GM18517 (cell line): Measurements from ENCODE around the gene VGLL4.
"Not testable (repeated sequence)": the region's sequence is repeated elsewhere in the genome, so short reads cannot be mapped to it uniquely, and the experiment has no call there.

Experiments
- ATAC-seq: cut with Tn5 transposase; IDR thresholded peaks from one replicate; pipeline ENCODE4 v1.9.1; 2021; ENCODE audit warnings: mild to moderate bottlenecking, moderate library complexity; ENCODE audit not compliant: unreplicated experiment

VGLL4 gene, protein sequence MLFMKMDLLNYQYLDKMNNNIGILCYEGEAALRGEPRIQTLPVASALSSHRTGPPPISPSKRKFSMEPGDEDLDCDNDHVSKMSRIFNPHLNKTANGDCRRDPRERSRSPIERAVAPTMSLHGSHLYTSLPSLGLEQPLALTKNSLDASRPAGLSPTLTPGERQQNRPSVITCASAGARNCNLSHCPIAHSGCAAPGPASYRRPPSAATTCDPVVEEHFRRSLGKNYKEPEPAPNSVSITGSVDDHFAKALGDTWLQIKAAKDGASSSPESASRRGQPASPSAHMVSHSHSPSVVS

DNA sequence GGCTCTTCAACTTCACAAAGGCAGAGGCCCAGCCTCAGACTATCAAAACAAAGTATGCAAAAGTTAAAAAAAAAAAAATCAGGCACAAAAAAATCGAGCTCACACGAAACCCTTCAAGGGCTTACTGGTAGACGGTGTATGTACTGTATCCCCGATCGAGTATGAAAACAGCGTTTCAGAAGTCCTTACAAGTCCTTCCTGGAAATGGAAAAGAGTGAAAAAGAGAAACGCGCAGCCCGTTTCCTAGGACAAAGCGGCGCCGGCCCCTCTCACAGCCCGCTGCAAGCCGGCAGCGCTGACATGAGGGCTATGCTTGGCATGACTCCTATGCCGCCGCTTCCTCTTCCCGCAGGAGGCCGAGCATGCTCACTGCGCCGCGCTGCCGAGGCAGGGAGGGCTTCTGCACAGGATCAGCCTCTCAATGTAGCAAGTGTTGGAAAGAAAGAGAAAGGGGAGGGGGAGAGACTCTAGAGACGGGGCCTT, at the start of gene VGLL4:
Gene VGLL4 (minus strand): TSS at position 311 of the 483 bp plus-strand sequence. CDS start 397 bp downstream, outside the sequence.
- no peak for ATAC-seq

DNA sequence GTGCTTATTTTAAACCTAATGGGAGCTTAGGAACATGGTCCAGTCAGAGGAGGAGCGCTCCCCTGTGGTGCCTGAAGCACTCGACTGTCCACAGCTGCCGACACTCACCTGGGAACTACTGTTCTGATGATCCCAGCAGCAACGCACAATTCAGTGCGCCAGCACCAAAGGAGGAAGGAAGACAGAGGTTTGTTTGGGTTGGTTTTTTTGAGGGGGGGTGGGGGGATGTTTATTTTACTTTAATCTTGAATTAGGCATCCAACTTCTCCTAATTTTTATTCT, 48.8 kb upstream of the VGLL4 start:
- no peak for ATAC-seq

DNA sequence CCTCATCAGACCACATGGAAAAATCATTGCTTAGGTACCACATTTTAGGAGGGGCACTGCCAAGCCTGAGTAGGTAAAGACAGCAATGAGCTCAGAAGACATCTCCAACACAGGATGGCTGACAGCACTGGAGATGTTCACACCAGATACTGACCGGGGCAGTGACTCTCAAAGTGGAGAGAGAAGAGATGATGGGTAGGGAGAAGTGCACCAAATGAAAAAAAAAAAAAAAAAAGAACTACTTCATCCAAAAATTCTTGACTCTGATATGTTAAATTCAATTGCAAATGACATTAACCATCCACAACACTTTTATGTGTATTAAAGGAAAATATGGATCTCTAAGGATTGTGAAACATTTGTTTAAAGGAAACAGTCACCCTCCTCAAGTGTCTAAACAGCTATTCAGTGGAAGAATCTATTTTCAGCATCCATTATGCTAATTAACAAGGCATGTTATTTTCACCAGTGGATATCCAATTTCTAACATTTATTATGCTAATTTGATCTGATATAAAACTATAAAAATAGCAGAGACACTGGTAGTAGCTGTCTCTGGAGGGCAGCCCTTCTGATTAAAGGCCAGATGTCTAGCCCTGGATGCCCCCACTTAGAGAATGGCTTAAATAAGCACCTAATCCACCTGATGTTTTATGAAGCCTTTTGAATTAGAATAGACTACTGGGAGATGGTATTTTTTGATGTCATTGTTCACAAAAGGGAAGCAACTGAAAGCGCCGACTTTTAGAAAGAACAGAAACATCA, 48.2 kb upstream of the VGLL4 start:
- ATAC-seq, result no peak

DNA sequence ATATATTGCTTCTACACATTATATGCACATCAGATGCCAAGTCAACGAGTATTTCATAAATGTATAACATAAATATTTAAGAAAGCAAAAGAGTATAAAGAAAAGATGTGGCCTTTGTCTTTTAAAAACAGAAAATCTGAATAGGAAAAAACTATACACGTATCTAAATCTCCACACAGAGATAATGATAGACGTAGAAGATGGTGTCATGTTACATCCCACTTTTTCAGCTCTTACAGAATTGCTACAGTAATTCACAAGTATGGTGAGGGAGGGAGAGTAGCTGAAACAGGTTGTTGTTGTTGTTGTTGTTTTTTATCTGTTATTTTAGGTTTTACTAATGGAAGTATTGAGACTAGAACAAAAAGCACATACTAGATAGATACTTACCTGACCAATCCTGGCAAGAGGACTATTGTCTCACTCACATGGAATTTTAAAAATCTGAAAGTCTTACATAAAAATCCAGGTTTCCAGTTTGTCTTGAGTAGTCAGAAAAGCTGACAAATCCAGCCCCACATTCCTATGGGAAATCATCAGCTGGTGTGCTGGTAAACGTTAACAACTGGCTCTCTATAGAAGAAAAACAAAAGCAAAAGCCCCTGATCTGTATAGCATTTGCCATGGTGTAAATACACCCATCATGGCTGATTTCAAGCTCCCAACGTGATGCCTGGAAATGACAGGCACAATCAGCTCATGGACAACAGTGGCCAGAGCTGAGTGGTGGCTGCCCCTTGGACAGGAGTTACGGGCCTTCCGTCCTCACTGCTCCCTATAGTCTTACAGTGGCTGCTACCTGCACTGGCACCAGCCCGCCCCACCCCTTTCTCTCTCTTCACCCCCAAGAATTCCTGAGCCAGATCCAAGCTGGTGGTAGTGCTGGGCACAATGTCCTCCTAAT, 47.4 kb upstream of the VGLL4 start:
- ATAC-seq, result no peak

DNA sequence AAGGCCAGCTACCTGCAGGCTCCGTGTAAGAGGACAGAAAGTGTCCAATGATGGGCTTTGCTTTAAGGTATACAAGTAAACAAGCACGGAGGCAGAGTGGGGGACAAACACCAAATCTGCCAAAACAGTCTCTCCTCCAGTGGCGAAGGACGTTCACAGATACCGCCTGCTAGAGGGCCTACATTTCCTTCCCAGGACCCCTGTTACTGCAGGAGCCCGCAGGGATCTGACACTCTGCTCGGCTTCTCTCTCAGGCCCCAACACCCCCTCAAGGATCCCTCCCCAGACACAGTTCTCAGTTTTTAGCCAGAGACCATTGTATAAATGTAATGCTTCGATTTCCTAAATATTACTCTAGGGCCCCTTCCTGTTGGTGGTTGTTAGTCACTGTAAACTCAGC, 46.0 kb upstream of the VGLL4 start:
- ATAC-seq, result no peak

DNA sequence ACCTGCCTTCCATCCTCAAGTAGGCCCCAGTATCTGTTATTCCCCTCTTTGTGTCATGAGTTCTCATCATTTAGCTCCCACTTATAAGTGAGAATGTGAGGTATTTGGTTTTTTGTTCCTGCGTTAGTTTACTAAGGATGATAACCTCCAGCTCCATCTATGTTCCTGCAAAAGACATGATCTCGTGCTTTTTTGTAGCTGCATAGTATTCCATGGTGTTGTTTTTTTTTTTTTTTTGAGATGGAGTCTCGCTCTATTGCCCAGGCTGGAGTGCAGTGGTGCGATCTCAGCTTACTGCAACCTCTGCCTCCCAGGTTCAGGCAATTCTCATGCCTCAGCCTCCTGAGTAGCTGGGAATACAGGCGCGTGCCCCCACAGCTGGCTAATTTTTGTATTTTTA, 41.3 kb upstream of the VGLL4 start:
- ATAC-seq, result not testable (repeated sequence)

DNA sequence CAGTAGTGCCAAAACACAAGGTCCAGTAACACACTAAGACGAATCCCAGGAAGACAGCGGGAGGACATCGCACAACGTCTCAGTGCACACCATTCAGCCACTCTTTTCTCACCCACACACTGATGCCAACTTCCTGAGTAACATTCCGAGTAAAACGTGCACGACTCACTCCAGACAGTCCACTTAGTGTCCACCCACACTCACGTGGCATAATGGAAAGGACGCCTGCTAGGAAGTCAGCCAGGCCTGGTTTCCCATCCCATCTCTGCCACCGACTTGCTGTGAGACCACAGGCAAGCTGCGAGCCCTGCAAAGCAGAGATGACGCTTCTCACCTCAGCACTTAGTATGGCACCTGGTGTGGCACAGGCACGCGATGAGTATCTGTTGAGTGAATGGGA, 36.8 kb upstream of the VGLL4 start:
- ATAC-seq, result no peak

DNA sequence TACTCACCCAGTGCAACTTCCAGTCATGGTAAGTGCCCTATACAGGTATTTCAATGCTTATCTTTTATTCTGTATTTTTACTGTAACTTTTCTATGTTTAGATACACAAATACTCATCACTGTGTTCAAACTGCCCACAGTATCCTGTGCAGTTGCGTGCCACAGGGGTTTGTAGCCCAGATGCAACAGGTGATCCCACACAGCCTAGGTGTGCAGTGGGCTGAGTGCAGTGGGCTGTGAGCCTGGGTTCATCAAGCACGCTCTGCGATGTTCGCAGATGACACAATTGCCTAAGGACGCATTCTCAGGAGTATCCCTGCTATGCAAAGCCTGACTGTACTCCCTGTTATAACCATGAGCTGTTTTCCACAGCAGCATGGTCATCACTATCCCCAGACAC, 36.2 kb upstream of the VGLL4 start:
- no peak for ATAC-seq

DNA sequence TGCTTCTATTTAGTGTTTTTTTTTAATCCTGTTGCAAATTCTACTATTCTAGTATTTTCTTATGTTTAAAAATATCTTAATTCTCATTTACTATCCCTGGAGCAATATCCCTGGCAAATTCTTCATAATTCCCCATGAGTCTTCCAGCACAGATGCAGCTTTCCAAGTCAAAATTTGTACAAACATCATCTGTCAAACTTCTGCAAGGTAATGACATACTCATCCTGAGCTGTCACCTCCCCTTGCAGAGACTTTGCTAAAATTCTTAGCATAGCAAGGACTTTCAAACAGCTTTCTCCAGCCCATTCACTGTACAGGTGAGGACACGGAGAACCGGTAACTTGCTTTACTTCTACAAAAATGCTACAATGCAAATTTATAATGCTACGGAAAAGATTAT, 28.6 kb upstream of the VGLL4 start:
- ATAC-seq, result no peak

DNA sequence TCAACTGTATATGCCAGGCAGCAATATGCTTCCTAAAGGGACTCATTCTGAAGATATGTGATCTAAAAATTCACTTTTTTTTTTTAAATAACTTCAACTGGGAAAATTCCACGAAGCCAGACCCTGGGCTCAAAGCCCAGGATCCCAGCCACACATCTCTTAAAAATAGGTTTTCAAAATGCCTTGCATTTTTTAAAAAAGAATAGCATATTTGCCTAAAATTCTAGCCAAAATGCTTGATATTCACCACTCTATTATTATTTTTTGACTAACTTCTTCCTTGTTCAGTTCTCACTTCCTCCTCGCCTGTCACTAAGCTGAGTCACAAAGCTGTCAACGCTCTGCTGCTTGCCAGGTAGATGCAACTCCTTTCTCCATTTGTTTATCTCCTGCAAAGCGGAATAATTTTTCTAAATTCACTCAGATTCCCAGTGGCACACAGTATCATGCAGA, 28.0 kb upstream of the VGLL4 start:
- no peak for ATAC-seq

DNA sequence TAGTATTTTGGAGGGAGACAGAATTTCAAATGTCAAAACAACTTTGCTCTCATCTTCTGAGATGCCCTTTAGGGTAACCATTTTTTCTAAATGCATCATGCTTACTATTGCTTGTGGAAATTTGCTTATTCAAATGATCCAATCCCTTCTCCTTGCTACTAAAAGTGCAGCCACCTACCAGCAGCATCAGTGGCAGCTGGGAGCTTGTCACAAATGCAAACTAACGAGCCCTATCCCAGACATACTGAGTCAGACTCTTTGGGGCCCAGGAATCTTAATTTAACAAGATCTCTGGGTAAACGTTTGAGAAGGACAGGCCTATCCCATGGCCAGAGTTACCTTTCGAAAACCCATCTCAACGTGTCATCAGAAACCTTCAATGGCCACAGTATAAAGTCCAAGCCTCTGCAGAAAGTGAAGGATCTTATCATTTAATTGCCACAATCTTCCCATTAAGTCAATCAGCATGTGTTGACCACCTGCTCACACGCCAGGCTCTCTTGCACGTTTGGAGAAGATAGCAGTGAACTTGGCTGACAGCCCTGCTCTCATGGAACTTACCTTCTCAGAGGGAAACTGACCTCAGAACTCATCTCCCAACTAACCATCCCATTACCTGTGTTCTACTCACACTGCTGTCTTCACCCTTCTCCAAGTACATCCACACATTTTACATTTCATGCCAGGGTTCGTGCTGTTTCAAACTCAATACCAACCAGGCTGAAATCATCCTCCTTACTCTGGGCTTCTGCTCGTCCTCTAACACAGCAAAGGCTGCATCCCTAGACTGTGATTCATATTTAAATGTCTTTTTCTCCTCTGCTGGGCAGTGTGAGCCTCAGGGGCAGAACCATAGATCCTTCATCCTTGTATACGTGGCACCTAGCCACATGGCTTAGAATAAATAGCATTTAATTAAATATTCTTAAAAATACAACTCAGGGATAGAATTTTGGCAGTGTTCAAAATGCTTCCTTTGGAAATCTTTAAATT, 24.8 kb upstream of the VGLL4 start:
- no peak for ATAC-seq

DNA sequence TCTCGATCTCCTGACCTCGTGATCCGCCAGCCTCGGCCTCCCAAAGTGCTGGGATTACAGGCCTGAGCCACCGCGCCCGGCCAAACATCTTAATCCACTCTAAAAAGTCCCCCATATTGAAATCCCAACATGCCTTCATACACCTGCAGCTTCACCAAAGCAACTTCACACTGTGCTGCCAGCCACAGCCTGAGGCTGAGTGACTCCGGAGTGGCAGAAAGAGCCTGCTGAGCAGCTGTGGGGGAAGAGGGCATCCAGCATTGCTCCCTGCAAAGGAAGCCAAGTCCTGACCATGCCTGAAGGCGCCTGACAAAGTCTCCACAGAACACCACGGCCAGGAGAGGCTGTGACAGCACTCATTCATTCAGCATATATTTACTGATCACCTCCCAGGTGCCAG, 21.6 kb upstream of the VGLL4 start:
- ATAC-seq, result no peak

DNA sequence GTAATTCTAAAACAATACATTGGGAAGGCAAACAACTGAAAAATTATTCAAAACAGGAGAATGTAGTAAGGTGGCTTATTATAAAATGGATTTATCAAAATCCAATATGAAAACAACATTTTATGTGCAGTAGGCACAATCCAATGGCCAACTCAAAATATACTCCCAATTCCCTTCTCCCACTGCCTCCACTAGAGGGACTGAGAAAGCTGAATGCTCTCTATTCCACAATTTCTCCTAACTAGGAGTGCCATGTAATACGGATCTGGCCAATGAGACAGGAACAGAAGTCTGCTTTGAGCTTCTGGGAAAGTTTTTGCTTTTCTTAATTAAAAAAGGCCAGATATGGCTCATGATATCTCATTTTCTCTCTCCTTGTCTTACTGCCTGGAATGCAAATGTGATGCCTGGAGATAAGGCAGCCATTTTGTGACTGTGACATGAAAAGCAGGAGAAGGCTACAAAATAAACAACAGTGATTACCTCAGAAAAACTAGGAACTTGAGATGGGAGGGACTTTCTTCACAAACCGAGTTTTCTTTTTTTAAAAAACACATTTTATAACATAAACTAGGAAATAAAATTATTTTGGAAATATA, 18.8 kb upstream of the VGLL4 start:
- ATAC-seq, result no peak

DNA sequence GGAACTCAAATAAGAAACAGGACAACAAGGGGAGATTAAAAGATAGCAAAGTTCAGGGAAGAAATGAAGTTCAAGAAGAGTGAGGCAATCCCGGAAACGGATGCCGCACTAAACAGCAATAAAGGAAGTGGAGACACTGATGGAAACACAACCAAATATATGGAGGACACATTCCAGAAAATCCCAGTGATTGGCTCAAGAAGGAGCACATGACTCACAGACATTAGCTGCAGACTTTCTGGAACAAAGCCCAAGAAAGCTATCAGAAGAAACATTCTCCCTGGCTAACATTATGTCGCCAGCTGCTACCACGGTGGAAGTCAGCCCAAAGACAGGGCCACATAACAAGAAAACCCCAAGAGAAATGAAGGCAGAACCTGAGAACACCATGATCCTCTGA, 18.1 kb upstream of the VGLL4 start:
- ATAC-seq, result no peak

DNA sequence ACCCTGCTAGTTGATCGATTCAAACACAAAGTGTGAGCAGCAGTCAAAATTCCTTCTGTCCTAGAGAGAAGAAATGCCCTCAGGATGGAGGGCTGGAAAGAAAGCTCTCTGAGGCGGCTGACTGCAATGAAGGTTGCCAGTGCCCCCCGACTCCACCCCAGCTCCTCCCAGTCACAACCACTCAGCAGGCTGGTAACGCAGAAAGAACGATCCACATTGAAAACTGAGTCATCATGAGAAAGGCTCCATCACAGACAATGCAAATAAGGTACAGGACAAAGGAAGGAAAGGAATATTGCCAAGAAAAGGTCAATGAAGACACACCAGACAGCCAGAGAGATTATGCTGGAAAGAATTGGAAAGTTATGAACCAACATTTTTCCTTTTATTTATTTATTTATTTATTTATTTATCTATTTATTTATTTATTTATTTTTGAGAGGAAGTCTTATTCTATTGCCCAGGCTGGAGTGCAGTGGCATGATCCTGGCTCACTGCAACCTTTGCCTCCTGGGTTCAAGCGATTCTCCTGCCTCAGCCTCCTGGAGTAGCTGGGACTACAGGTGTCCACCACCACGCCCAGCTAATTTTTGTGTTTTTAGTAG, 17.4 kb upstream of the VGLL4 start:
- no peak for ATAC-seq

DNA sequence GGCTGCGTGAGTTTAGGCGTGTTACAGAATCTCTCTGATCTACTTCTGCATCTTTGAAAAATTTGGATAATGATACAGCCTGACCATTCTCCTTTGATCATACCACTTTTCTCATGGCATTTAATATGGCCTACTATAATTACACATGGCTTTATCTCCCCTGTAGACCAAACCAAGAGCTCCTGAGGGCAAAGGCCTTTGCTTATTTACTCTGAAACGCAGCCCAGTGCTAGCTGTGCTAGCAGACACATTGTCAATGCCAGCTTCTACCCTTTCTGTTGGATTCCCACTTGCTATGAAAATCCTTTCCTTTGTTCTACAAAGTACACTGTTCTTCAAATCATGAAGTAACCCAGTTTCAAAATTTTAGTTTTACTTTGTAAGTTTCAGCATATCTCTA, 16.5 kb upstream of the VGLL4 start:
- no peak for ATAC-seq

DNA sequence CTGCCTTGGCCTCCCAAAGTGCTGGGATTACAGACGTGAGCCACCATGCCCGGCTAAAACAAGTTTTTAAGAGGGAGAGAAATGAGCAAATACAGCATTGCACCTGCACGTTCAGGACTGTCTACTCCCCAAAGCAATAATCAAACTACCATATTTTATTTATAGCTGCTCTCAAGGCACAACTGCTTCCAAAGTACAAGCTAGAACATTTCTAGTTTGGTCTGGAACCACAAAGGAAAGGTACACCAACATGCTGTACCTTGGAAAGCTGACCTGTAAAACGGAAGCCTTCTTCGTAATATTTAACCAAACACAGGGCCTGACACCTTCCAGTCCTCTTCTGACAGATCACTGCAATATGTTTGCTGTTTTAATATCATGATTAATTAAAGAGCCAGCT, 14.5 kb upstream of the VGLL4 start:
- no peak for ATAC-seq

DNA sequence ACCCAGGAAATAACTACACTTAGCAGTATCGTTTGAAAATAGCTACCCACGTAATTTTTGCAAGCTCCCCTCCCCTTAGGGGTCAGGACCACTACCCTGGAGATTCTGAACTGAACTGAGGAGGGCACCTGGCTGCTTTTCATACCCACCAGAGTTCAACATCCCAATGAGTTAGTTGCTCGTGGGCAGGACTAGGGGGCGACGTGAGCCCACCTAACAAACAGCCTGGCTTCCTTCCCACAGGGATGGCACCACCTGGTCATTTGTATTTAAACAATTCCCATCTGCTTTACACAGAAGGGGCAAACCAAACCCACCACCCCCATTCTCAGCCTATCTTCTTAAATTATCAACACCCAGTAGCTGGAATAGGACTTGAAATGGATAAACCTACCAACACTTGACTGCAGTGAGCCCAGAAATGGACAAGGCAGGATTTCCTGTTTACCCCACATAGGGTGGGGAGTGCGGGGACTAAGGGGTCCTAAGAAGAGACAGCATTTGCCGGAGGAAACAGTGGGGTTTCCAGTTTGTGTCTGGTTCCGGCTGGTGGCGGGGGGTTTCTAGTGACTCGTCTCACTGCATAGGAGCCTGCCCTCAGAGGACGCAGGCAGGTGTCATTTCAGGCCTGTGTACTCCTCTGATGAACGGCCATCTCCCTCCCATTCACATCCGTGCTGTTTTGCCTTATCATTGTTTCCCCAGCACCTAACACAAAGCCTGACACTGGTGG, 11.6 kb upstream of the VGLL4 start:
- no peak for ATAC-seq

DNA sequence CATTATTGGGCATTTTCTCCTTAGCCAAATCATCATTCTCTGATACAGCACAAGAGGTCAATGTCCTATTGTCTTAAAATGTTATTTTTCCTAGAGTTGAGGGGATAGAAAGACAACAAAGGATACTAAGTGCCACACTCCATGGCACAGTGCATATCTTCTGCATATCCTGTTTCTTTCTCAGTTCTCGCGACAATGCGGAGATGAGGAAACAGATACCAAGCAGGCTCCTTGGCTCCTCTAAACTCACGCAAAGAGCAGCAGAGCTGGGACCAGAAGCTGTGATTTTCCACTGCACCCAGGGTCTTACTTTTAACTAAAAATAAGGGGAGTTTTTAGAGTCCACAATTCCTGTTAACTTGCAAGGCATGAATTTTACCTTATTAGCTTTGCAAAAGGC, 10.5 kb upstream of the VGLL4 start:
- no peak for ATAC-seq
